HTERT RPE-1 (cell line): Measurements from ENCODE around the gene PCLO.

Source experiments
- in situ Hi-C: fragments of 300-500 bp; cut with MboI; formaldehyde crosslinking; loops from 4 replicates; pipeline ENCODE4 v1.14.3; 2020; ENCODE audit warnings: low sequenced_read_pairs

PCLO gene

GRCh38 chr7:83162402-83163256 is at the start of gene PCLO:
PCLO (minus strand) TSS chr7:83162884; CDS start chr7:83162592, 292 bp downstream.
- in situ Hi-C loops = no loop called here

- in situ Hi-C loops = no loop called here
Measured at GRCh38 chr7:83211685-83212084, 49.0 kb upstream of the PCLO start.

- in situ Hi-C loops = no loop called here
Measured at GRCh38 chr7:83210479-83210878, 47.8 kb upstream of the PCLO start.

- in situ Hi-C loops = no loop called here
Measured at GRCh38 chr7:83204715-83205114, 42.0 kb upstream of the PCLO start.

GRCh38 chr7:83201355-83201754 is 38.7 kb upstream of the PCLO start:
- in situ Hi-C loops = no loop called here

- in situ Hi-C loops = no loop called here
Measured at GRCh38 chr7:83190659-83191389, 28.1 kb upstream of the PCLO start.

GRCh38 chr7:83178796-83179195 is 16.1 kb upstream of the PCLO start:
- in situ Hi-C loops = no loop called here

- in situ Hi-C loops = no loop called here
Measured at GRCh38 chr7:83178066-83178465, 15.4 kb upstream of the PCLO start.

- in situ Hi-C loops = no loop called here
Measured at GRCh38 chr7:83173664-83174063, 11.0 kb upstream of the PCLO start.

- in situ Hi-C loops = no loop called here
Measured at GRCh38 chr7:83166781-83167180, 4.1 kb upstream of the PCLO start.

GRCh38 chr7:83161899-83162401 is 734 bp downstream of the PCLO start:
- in situ Hi-C loops = no loop called here

- in situ Hi-C loops = no loop called here
Measured at GRCh38 chr7:83161186-83161585, 1.5 kb downstream of the PCLO start.

GRCh38 chr7:83159731-83160130 is 3.0 kb downstream of the PCLO start:
- in situ Hi-C loops = no loop called here

- in situ Hi-C loops = no loop called here
Measured at GRCh38 chr7:83156006-83156405, 6.7 kb downstream of the PCLO start.

GRCh38 chr7:83155407-83155806 is 7.3 kb downstream of the PCLO start:
- in situ Hi-C loops = no loop called here

GRCh38 chr7:83153419-83153818 is 9.3 kb downstream of the PCLO start:
- in situ Hi-C loops = no loop called here

GRCh38 chr7:83150310-83150709 is 12.4 kb downstream of the PCLO start:
- in situ Hi-C loops = no loop called here

GRCh38 chr7:83149466-83149865 is 13.2 kb downstream of the PCLO start:
- in situ Hi-C loops = no loop called here

- in situ Hi-C loops = no loop called here
Measured at GRCh38 chr7:83148776-83149175, 13.9 kb downstream of the PCLO start.

- in situ Hi-C loops = no loop called here
Measured at GRCh38 chr7:83143107-83143506, 19.6 kb downstream of the PCLO start.

GRCh38 chr7:83142365-83142764 is 20.3 kb downstream of the PCLO start:
- in situ Hi-C loops = no loop called here

- in situ Hi-C loops = no loop called here
Measured at GRCh38 chr7:83141927-83142326, 20.8 kb downstream of the PCLO start.
